Measurements from ENCODE around the gene GASK1A.
"Not testable (repeated sequence)": the region's sequence is repeated elsewhere in the genome, so short reads cannot be mapped to it uniquely, and the experiment has no call there.

The GASK1A gene

DNA sequence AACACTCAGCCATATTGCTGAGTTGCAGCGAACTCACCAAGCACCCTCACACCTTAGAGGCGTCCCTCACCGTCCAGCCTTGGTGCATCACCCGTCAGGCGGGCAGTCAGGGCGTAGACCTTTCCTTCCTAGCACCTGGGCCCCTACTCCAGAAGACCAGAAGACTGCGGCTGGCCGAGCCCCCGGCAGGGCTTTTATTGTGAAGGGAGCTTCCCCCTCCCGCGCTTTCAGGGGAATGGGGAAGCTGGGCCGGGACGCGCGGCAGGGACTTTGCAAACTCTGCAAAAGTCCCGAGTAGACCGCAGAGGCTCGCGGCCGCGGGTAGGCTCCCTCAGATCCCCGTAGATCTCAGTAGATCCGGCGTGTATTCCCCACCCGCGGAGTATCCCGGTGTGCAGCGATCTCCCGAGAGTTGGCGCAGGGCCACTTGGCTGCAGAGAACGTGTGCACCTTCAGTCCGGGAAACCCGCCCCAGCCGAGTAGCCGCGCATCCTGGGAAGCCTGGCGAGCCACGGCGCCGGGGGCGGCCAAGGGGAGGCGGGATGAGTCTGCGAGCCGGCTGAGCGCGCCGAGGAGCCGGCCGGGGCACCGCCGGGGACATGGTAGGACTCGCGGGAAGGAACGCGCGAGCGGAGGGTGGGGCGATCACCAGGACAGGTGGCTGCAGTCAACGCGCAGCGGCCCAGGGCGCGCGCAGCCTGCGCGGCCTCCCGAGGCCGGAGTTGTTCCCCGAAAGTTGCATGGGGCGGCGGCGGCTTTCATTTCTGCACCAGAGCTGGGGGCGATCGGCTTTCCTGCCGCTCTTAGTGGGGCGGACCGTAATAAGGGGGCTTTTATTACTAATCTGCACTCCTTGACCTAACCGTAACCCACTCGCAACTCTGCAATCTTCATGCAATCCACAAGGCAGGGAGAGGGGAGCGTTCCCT is at the start of gene GASK1A:
Gene GASK1A (plus strand): TSS at position 268 of the 929 bp plus-strand sequence. CDS start 332 bp downstream, at position 600.
- peak; percentile 70 to 76 for DNase-seq

- DNase-seq: no peak
Observed at GRCh38 chr3:42934111-42934510, 45.0 kb upstream of the GASK1A start.

- no peak for DNase-seq
Observed at GRCh38 chr3:42934910-42935309, 44.2 kb upstream of the GASK1A start.

DNA sequence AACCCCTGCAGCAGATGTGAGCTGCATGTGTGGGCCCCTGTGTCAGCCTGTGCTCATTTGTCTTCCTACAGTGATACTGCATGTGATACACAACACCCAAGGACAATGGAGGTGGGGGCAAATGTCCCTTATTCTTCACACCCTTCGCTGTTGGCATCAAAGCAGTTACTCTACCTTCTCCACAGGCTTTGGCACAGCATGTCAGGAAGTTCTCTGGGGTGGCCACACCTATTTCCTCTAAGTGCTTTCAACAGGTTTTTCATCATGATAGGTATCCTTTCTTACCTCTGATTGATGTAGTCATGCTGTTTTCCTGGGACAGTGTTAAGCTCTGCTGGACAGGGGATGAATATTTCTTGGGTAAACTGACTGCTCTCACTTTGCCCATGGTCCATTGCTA is 43.6 kb upstream of the GASK1A start:
- DNase-seq: no peak

DNA sequence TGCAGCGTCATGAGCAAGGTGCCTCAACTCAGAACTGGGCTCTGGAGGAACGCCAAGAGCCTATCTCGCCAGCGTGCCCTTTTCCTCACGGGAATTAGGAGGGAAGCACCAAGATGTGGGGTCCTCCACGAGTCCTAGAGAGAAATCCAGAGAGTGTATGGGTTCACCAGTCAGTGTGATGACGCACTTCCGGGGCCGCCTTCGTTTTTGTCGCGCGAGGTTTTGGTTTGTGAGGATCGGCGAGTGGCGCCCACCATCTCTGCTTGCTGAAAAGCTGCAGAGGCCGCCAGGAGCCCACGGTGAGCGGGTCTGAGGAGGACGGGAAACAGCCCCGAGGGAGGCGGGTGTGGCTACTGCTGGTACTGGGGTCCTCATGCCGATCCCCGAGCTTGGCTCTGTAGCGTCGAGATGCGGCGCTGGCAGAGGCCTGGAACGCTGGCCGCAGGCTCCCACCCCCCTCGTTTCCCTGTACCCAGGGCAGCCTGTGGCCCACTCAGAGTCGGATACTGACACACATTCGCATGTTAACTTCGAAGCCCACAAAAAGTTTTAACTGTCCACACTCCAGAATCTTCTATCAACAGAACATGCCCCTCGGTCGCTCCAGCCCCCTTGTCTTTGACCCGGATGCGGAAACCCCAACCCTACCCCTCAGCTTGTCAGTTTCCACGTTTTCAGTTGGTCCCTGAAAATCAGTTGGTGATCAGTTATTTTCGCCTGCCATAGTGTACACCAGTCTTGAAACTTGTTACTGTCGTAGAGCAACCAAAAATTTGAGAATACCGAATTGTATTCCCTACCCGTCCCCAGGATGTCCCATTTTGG is 42.7 kb upstream of the GASK1A start:
- no peak for DNase-seq

DNA sequence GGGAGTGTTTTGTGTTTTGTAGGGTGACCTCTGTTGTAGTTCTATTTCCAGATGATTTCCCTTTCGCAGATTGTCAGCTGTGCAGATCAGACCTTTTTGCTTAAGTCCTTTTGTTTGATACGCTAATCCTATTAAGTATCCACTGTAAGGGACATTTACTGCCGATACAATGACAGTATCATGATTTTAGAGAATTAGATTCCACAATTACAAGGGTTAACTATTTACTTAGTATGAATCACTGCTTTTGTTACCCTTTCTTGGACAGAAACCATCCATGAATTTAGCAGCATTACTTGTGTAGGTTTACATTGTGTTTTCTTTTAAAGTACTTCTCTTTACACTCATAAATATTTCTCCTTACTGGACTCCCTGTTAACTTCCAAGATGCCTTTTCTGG is 41.8 kb upstream of the GASK1A start:
- no peak for DNase-seq

DNA sequence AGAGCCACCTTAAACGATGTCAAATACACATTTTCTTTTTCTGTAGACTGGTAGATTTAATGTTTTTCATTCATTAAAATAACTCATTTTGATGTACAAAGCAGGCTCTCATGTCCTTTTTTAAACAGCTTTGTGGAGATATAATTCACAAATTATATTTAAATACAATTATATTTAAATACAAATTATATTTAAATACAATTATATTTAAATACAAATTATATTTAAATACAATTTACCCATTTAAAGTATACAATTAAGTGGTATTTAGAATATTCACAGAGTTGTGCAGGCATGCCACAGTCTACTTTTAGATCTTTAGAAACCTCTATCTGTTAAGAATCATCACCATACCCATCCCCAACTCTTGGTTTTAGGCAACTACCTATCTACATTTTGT is 36.4 kb upstream of the GASK1A start:
- no peak for DNase-seq

DNA sequence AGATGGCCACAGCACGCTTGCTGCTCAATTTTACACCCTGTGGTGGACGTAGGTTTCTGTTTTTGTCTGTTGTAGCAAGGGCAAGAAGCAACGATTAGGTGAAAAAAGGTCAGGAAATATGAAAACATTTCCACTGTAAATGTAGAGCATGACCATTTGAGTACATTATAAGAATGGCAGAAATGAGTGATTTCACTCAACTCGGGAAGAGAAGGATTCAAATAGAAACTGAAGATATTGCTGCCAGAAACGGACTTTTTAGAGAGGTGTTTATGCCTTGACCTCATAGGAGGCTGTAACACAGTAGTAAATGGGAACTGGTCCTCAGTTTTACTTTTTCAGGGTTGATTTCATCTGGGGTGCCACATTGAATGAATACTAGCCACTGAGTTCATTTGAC is 33.1 kb upstream of the GASK1A start:
- DNase-seq: no peak

GRCh38 chr3:42957573-42957972 is 21.5 kb upstream of the GASK1A start:
- DNase-seq: no peak

- no peak for DNase-seq
Observed at GRCh38 chr3:42960282-42960681, 18.8 kb upstream of the GASK1A start.

- DNase-seq: no peak
Observed at GRCh38 chr3:42960786-42961185, 18.3 kb upstream of the GASK1A start.

DNA sequence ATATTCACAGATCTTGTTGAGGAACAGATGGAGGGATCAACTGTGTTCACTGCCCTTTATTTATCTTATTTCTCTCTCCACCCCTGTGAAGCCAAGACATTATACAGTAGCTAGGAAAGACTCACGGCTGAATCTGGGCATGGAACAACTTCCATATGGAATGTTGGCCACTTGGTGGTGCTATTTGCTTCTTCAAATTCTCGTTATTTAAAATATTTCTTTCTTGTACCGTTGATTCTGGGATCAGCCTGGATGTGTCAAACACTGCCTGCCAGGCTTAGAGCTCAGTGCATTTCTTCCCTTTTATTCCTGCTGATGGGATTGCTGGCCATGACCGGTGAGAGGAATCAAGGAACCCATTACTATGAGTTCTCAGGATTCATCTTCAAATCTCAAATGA is 17.5 kb upstream of the GASK1A start:
- DNase-seq: peak; percentile 13 to 58

GRCh38 chr3:42963269-42963668 is 15.8 kb upstream of the GASK1A start:
- no peak for DNase-seq

GRCh38 chr3:42964266-42964665 is 14.8 kb upstream of the GASK1A start:
- DNase-seq: no peak

DNA sequence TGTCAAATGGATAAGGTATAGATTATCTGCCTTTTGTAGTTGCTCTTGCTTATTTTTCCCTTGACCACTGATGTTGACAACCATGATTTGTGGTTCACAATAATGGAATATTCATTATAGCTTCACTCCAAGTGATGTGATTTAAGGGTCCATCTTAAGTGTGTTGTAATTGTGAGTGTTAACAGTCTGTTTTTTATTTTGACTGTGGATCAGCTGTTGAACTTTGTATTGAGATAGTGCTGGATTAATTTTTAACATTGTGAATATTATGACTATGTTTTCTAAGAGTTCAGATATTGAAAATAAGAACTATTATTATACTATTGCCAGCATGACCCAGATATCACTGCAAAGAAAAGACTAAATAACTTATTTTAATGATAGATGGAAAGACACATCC is 8.6 kb upstream of the GASK1A start:
- no peak for DNase-seq

- no peak for DNase-seq
Observed at GRCh38 chr3:42970976-42971772, 7.9 kb upstream of the GASK1A start.

DNA sequence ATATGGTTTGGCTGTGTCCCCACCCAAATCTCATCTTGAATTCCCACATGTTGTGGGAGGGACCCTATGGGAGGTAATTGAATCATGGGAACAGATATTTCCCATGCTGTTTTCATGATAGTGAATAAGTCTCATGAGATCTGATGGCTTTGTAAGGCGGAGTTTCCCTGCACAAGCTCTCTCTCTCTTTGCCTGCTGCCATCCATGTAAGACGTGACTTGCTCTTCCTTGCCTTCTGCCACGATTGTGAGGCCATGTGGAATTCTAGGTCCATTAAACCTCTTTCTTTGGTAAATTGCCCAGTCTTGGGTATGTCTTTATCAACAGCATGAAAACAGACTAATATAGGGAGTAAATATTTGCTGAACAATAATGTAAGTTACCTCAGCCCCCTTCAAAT is 4.2 kb upstream of the GASK1A start:
- DNase-seq: not testable (repeated sequence)

DNA sequence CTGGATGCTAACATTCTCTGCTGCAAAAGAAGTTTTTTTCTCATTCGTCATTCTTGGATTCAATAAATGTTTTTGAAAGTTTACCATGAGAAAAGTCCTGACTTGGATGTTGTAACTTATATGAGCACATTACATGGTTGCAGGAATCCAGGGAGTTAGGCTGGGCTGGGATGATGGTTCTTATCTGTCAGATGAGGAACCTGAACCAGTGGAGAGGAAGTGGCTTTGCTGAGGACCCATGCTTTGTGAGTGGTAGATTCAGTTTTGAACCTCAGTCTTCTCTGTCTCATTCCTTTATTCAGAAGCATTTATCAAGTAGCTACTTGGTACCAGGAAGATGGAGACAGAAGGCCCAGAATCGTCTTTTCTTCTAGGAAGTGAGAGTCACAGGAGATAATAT is 3.7 kb upstream of the GASK1A start:
- DNase-seq: peak; percentile 12 to 18

DNA sequence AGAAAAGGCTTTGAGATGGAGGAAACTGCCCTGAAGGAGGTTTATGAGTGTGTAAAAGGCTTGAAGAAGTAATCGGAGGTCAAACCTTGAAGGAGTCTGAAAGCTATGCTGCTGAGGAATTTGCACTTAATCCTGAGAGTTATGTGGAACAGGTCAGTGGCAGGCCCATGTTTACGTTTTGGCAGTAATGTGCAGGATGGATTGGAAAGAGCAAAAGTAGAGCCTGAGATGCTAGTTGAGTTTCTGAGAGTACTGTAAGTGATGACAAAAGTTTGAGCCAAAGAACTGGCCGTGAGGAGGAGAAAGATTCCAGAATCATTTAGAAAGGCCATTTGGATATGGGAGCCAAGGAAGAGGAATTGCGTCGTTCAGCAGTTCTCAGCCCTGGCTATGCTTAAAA is 3.2 kb upstream of the GASK1A start:
- DNase-seq: no peak

DNA sequence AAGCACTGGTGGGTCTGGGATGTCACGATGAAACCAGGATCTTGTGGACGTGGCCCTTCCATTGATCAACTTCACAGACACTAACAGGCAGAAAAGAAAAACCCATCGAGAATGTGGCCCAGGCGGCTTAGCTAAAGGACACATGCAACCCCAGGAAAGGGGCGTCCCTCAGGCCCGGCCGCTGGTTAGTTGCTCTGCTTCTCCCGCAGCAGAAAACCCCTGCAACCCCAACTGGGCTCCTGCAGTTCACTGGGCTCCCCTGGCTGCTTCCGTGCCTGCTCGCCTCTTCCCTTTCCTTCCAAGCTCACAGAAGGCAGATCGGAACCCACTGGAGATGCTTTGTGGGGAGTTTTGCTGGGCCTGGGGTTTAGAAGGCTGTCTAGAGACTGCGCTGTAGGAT is 1.1 kb downstream of the GASK1A start:
- DNase-seq: no peak

DNA sequence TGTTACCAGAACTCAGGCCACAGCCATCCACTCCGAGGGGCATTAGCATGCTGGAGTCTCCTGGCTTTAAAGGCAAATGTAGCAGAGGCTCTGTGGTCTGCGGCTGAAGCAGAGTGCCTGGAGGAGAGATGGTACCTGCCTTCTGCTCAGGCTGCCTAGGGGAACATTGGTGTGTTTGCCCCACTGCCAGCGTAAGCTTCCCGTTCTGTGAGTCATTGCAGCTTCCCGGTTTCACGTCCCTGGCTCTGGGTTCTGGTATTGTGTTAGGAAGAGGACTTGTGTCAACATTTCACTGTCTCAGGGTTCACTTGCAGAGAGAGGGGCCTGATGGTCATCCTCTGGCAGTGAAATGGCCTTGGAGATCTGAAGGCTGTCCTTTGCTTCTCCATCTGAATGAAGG is 1.8 kb downstream of the GASK1A start:
- peak in 1 of 2 donors; percentile 22 for DNase-seq

DNA sequence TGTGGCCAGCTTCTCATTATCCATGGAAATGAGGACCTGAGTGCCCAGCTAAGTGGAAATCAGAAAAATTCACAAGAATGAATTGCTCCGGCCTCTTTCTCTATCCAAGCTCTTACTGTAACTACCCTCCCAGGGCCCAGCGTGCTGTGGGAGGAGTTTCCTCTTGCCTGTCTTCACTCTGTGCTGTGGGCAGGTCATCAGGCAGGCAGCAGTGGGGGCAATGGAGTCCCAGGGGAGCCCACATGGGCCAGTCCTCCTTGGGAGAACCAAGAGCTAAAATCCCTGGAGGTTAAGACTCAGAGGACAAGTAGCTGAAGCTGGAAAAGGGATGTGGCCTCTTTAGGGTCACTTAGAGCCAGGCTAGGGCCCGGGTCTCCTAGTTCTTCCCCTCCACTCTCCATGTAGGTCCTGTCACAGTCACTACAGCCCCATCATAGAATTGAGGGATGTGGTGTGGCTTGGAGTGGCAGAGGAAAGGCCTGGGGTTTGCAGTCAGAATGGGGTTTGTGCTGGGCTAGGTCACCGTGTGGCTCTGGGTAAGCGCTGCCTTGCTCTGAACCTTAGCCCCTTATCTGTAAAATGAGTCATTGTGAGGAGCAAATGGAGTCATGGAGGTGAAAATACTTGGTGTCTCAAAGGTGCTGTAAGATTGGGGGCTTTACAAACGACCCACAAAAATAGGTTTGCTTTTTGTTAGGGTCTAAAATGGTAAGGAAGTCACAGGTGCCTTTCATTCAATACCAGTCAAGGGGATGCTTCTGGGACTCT is 3.7 kb downstream of the GASK1A start:
- DNase-seq: no peak
